ENCODE data around the gene LPP. TPM values are rescaled to one million over a fixed set of nuclear protein-coding genes. Genes with fewer than 3 reads are reported as not detected.
A peak's percentile ranks its signal among the peaks of the same experiment; 100 is the strongest.

Gene LPP
- total and polyA plus RNA-seq, 8 donors: 8.0 to 885 (median 305) TPM

DNA sequence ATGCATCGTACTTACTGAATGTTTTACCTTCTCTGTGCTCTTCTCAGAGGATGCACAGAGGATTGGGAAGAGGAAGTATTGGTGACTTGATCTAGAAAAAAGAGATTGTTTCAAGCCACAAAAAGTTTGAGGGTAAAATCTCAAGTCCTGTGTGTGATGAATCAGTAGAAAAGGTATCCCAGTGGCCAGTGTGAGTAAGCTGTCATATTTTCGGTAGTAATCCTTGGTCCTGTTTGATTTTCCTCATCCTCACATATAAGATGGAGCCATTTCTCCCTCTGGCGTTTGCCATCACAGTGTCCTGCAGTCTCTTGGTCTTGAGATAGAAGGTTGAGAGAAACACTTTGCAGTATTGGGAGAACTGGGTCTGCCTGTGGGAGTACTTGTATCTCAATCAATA, 166.8 kb downstream of the LPP start:
- Histone ChIP-seq H3K9me3 (no peaks in the 10 kb centered on the region), H3K27me3 (no peaks in the 10 kb centered on the region), H3K4me1 (peaks cover 0 to 73% (median 28%) of the 10 kb centered on the region in 4 donors), H3K4me3 (no peak overlapping the region), H3K36me3 (peaks cover 0 to under 1% (median 0%) of the 10 kb centered on the region in 4 donors), H3K27ac (peak overlapping the region in 1 of 5 donors; percentile 20)
- no peak for DNase-seq
- TF ChIP-seq EP300 (IDR thresholded peaks at IDR 0.05) (no peak), POLR2A (IDR thresholded peaks at IDR 0.05) (no peak), POLR2AphosphoS5 (IDR thresholded peaks at IDR 0.05) (no peak)
- TF ChIP-seq, protein P1, sequence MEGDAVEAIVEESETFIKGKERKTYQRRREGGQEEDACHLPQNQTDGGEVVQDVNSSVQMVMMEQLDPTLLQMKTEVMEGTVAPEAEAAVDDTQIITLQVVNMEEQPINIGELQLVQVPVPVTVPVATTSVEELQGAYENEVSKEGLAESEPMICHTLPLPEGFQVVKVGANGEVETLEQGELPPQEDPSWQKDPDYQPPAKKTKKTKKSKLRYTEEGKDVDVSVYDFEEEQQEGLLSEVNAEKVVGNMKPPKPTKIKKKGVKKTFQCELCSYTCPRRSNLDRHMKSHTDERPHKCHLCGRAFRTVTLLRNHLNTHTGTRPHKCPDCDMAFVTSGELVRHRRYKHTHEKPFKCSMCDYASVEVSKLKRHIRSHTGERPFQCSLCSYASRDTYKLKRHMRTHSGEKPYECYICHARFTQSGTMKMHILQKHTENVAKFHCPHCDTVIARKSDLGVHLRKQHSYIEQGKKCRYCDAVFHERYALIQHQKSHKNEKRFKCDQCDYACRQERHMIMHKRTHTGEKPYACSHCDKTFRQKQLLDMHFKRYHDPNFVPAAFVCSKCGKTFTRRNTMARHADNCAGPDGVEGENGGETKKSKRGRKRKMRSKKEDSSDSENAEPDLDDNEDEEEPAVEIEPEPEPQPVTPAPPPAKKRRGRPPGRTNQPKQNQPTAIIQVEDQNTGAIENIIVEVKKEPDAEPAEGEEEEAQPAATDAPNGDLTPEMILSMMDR (IDR thresholded peaks at IDR 0.05): no peak
- 86 to 98% (median 95%) methylated on average over 3 of the region's 3 CpGs for WGBS, 5 donors
- intact Hi-C loops (cut with DNase I; ENCODE audit: low total_unique reads): no loop called here

DNA sequence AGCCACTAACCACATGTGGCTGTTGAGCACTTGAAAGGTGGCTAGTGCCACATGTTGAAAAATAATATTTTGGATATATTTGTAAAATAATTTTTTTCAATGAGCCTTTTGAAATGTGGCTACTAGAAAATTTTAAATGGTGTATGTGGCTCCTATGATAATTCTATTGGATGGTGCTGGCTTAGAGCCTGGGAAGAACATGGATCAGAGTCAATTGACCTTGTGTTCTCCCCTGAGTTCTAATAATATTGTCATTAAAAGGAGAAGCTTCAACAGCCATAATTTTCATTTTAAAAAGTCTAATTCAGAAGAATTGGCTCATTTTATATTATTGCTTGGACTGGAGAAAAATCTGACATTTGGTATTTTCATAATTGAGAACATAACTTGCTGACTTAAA, 167.3 kb downstream of the LPP start:
- Histone ChIP-seq H3K4me1 (peaks cover 0 to 74% (median 28%) of the 10 kb centered on the region in 4 donors), H3K27ac (peak overlapping the region in 1 of 5 donors; percentile 56), H3K36me3 (peaks cover 0 to 4% (median 2%) of the 10 kb centered on the region in 4 donors), H3K4me3 (no peak overlapping the region), H3K27me3 (no peaks in the 10 kb centered on the region), H3K9me3 (no peaks in the 10 kb centered on the region)
- intact Hi-C loops (cut with DNase I; ENCODE audit: low total_unique reads): no loop called here
- no peak for DNase-seq
- TF ChIP-seq EP300 (IDR thresholded peaks at IDR 0.05): no peak
- TF ChIP-seq, protein P1 (IDR thresholded peaks at IDR 0.05): no peak
- no peak for TF ChIP-seq POLR2AphosphoS5 (IDR thresholded peaks at IDR 0.05)

DNA sequence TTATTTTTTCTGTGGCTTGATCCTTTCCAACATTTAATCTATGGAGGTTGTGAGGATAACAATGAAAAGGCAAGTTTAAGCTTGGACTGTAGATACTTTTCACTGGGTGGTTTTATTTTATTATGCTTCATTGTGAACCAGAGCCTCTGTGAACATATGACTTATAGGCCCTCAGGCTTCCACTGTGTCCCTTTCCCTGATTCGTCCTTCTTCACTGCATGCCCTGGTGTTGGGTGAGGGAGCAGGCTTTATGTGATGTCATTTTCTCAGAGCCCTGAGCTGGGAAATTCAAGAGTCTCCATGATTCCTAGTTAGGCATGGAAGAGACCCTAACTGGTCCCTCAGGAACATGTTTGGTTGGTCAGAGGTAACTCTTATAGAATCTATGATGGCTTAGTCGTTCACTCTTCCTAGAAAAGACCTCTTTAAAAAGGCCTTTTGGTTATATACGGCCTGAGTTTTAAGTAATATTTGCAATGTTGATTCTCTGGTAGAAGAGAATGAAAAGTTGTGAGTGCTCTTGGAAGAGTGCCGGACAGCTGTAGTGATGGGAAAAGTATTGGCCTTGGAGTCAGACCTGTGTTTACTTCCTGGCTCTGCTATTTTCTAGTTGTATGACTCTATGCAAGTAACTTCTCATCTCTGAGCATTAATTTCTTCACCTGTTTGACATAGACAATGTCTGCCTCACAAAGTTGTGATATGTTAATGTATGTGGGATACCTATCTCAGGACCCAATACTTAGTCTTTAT, 168.4 kb downstream of the LPP start:
- H3K4me3 ChIP-seq: no peak overlapping the region
- no peak for TF ChIP-seq EP300 (IDR thresholded peaks at IDR 0.05)
- TF ChIP-seq, protein P1 (IDR thresholded peaks at IDR 0.05): no peak
- TF ChIP-seq POLR2A (IDR thresholded peaks at IDR 0.05): no peak
- TF ChIP-seq POLR2AphosphoS5 (IDR thresholded peaks at IDR 0.05): no peak
- peak overlapping the region in 2 of 5 donors; percentile 6 to 56 for H3K27ac ChIP-seq
- H3K9me3 ChIP-seq: no peaks in the 10 kb centered on the region
- no peak for DNase-seq
- H3K4me1 ChIP-seq: peaks cover 0 to 74% (median 31%) of the 10 kb centered on the region in 4 donors
- 86 to 90% (median 89%) methylated on average over 4 of the region's 4 CpGs for WGBS, 5 donors
- intact Hi-C loops (cut with DNase I; ENCODE audit: low total_unique reads): no loop called here
- peaks cover 0 to 5% (median 2%) of the 10 kb centered on the region in 4 donors for H3K36me3 ChIP-seq
- no peaks in the 10 kb centered on the region for H3K27me3 ChIP-seq

DNA sequence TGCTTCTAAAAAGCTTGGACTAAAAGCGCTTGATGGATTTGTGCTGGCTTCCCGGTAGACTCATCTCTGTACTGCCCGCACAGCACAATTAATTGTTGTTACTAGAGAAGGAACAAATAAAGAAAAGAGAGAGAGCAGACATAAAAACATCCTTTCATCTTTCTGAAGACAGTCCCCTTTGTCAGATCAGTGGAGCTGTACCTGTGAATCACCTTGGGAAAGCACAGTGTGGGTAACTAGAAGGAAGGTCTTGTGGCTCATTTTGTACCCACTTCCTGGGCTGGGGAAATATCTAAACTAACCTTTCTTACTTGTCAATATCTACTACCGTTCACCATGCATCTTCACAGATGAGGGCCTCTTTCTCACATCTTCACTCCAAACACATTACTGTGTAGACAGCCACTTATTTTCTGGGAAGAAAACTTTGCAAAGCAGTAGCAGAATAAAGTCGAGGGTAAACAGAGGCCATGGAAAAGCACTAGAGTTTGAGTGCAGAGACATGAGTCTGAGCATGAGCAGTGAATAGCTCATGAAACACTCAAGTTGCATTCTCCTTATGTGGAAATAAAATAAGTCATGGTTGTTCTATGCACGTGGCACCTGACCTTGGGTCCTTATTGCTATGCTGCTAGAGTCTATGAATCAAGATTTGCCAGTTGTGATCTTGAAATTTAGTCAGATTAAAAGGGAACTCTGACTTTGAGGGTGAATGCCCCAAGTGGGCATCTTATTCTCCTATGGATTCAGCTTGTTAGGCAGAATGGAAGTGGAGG, 169.3 kb downstream of the LPP start:
- Histone ChIP-seq H3K27me3 (no peaks in the 10 kb centered on the region), H3K9me3 (no peaks in the 10 kb centered on the region), H3K36me3 (peaks cover 0 to 5% (median 2%) of the 10 kb centered on the region in 4 donors), H3K27ac (peak overlapping the region in 2 of 5 donors; percentile 6 to 56), H3K4me3 (no peak overlapping the region), H3K4me1 (peaks cover 0 to 77% (median 32%) of the 10 kb centered on the region in 4 donors)
- intact Hi-C loops (cut with DNase I; ENCODE audit: low total_unique reads): no loop called here
- TF ChIP-seq POLR2AphosphoS5 (IDR thresholded peaks at IDR 0.05) (no peak), EP300 (IDR thresholded peaks at IDR 0.05) (no peak), POLR2A (IDR thresholded peaks at IDR 0.05) (no peak)
- TF ChIP-seq, protein P1 (IDR thresholded peaks at IDR 0.05): no peak
- whole genome bisulfite sequencing, 5 donors: 75 to 85% (median 84%) methylated on average over 6 of the region's 6 CpGs
- DNase-seq: peak in 1 of 2 donors; percentile 30

All from stomach (tissue), 9 donors.